Nephron progenitor cell (in vitro differentiated cells): ENCODE results near the gene CSF2RB.

ENCODE experiments used
- DNase-seq: peaks from one replicate; pipeline ENCODE4 v3.0.0; 2021
- H3K27ac Mint-ChIP-seq: 2 replicates; pipeline ENCODE4 v1.8.0; 2021; ENCODE audit warnings: mild to moderate bottlenecking, moderate library complexity, mixed read lengths
- H3K27me3 Mint-ChIP-seq: 2 replicates; pipeline ENCODE4 v1.8.0; 2021; ENCODE audit warnings: mild to moderate bottlenecking, low read depth, mixed read lengths; ENCODE audit not compliant: poor library complexity
- H3K36me3 Mint-ChIP-seq: 2 replicates; pipeline ENCODE4 v1.8.0; 2021; ENCODE audit warnings: low read depth, mixed read lengths
- H3K4me1 Mint-ChIP-seq: 2 replicates; pipeline ENCODE4 v1.8.0; 2021; ENCODE audit warnings: mixed read lengths
- H3K4me3 Mint-ChIP-seq: 2 replicates; pipeline ENCODE4 v1.8.0; 2021; ENCODE audit warnings: mild to moderate bottlenecking, moderate library complexity, mixed read lengths
- H3K9me3 Mint-ChIP-seq: 2 replicates; pipeline ENCODE4 v1.8.0; 2021; ENCODE audit warnings: mild to moderate bottlenecking, moderate library complexity, mixed read lengths
- CTCF ChIP-seq: fragments of 200-600 bp; sonication (generic); IDR thresholded peaks from 2 replicates; pipeline ENCODE4 v1.5.0; 2021; ENCODE audit warnings: antibody characterized with exemption

Gene CSF2RB

GRCh38 chr22:36979016-36979910, 65.8 kb downstream of the CSF2RB start:
- peaks cover 37% of the 10 kb centered on the region for H3K27me3 Mint-ChIP-seq
- no peak for TF ChIP-seq CTCF
- H3K27ac Mint-ChIP-seq: no peak overlapping the region
- no peaks in the 10 kb centered on the region for H3K36me3 Mint-ChIP-seq
- peaks cover 29% of the 10 kb centered on the region for H3K4me1 Mint-ChIP-seq
- H3K9me3 Mint-ChIP-seq: no peaks in the 10 kb centered on the region
- no peak overlapping the region for H3K4me3 Mint-ChIP-seq
- no peak for DNase-seq

DNA sequence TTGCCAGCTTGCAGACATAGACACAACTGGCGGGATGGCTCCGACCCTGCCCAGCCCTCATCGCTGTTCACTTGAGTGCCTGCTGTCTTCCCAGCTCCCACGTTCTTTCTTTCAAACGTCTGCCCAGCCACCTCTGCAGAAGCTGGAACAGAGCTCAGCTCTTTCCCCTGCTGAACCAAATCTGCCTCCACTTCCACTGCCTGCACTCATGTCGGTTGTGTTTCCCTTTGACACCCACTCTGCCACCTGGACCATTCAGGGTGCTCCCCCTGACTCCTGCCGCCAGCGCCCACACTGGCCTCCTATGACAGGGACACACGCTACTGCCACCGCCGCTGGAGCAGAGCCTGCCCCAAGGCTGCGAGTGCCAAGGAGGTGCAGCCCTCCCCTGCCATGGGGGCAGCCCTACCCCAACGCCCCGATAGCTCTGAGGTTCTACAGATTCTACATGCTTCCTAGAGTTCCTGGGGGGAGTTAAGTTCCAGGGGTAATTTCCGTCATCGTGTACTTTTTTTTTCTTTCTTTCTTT, 67.9 kb downstream of the CSF2RB start:
- DNase-seq: no peak
- no peak for TF ChIP-seq CTCF
- Mint-ChIP-seq H3K4me3 (no peak overlapping the region), H3K36me3 (no peaks in the 10 kb centered on the region), H3K27ac (no peak overlapping the region), H3K9me3 (peaks cover 12% of the 10 kb centered on the region), H3K27me3 (peaks cover 31% of the 10 kb centered on the region), H3K4me1 (peaks cover 29% of the 10 kb centered on the region)

GRCh38 chr22:36982136-36982535, 68.7 kb downstream of the CSF2RB start:
- no peak for DNase-seq
- no peaks in the 10 kb centered on the region for H3K36me3 Mint-ChIP-seq
- TF ChIP-seq CTCF: no peak
- H3K4me3 Mint-ChIP-seq: no peak overlapping the region
- peak overlapping the region; percentile 43 for H3K27ac Mint-ChIP-seq
- peaks cover 27% of the 10 kb centered on the region for H3K27me3 Mint-ChIP-seq
- H3K9me3 Mint-ChIP-seq: peaks cover 20% of the 10 kb centered on the region
- peaks cover 29% of the 10 kb centered on the region for H3K4me1 Mint-ChIP-seq

DNA sequence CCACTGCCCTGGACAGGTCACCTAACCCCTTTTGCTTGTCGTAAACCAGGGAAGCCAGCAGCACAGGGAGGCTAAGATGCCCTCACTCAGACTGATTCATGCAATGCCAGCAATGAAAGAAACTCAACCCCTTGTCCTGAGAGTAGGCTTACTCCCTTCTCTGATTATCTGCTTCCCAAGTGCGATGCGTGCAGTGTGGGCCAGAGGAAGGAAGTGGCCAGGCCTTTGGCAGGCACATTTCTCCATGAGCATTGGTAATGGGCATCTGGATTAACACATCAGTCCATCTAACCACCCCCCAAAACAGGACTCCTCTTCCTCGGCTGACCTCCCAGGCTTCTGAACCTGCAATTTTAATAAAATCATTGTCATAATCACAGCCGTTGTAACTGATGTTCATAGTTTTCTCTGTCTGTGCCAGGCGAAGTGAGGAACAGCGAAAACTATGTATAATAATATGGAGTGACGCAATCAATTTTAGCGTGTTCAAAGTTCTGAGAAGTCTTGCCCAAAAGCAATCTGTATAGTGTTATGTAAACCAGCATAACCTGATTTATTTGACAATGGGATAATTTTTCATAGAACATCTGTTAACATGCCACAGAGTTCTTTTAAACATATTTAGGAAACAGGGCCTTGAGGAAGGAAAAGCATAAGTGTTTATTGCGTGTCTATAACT, 71.9 kb downstream of the CSF2RB start:
- TF ChIP-seq CTCF: no peak
- Mint-ChIP-seq H3K36me3 (no peaks in the 10 kb centered on the region), H3K27me3 (peaks cover 30% of the 10 kb centered on the region), H3K4me1 (peaks cover 17% of the 10 kb centered on the region), H3K9me3 (peaks cover 28% of the 10 kb centered on the region), H3K4me3 (no peak overlapping the region), H3K27ac (no peak overlapping the region)
- DNase-seq: no peak

DNA sequence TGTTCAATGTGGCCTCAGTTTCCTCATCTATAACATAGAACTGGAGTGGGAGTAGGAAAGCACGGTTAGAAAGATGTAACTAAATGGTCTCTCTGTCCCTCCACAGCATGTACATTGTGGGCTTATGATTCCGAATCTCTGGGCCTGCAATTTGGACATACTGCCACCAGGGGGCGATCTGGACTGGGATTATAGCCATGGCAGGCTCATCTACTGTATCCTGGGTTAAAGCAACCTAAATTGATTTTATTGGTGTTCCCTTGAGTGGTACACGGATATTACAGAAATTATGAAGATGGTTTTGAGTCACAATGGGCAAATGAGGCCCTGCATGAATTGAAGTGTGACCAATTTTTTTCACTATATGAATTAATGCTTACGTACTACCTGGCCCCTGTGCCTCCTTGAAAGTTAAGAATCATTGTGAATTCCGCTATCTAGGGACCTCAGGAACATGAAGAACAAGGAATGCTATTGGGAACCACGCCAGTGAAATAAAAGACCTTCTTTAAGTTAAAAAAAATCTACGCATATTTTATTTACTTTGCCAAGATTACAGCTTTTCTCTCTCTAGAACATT, 72.9 kb downstream of the CSF2RB start:
- H3K27ac Mint-ChIP-seq: no peak overlapping the region
- no peak overlapping the region for H3K4me3 Mint-ChIP-seq
- peaks cover 27% of the 10 kb centered on the region for H3K27me3 Mint-ChIP-seq
- peak; percentile 44 for DNase-seq
- TF ChIP-seq CTCF: peak; percentile 61
- H3K36me3 Mint-ChIP-seq: no peaks in the 10 kb centered on the region
- H3K4me1 Mint-ChIP-seq: peaks cover 10% of the 10 kb centered on the region
- peaks cover 28% of the 10 kb centered on the region for H3K9me3 Mint-ChIP-seq
